ENCODE results near the gene SEC14L6.

DNA sequence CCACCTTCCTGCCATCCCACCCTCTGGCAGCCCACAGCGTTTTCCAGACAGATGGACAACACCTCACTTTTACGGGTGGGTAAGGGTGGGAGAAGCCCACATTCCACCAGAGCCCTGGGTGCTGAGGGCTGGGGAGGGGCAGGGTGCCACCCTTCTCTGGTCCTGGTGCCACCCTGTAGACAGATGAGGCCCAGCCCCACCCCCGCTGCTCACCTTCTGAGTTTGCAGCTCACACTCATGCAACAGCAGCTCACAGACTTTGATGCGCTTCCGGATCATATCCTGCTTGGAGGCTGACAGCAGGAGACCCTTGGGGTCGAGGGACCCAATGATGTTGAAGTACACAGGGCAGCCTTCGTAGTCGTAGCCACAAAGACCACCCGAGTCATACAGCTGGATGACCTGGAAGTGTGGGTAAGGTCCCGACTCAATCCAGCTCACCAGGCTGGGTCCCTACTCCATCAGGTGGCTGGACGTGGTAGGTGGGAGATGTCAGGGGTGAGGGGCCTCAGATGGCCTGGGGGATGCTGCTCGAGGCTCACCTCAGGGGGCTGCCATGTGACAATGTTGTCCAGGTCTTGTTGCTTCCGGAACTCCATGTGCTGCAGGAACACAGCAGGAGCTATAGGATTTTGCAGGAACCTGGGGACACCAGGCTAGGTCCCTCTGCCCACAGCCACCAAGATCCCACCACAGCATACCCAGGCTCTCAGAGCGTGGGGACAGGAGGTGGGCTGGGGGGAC lies 51.3 kb downstream of the SEC14L6 start:
- TF ChIP-seq CTCF (IDR thresholded peaks at IDR 0.05), result no peak
- no peak for TF ChIP-seq POLR2A (IDR thresholded peaks at IDR 0.05)
- no peak for TF ChIP-seq EP300 (IDR thresholded peaks at IDR 0.05)

All from suprapubic skin (tissue), 3 donors.